GM19328 (cell line): Measurements from ENCODE around the gene NTN1.

Source experiments
- ATAC-seq: cut with Tn5 transposase; IDR thresholded peaks from one replicate; pipeline ENCODE4 v1.9.1; 2021; ENCODE audit warnings: mild to moderate bottlenecking, moderate library complexity; ENCODE audit not compliant: unreplicated experiment

Gene NTN1

DNA sequence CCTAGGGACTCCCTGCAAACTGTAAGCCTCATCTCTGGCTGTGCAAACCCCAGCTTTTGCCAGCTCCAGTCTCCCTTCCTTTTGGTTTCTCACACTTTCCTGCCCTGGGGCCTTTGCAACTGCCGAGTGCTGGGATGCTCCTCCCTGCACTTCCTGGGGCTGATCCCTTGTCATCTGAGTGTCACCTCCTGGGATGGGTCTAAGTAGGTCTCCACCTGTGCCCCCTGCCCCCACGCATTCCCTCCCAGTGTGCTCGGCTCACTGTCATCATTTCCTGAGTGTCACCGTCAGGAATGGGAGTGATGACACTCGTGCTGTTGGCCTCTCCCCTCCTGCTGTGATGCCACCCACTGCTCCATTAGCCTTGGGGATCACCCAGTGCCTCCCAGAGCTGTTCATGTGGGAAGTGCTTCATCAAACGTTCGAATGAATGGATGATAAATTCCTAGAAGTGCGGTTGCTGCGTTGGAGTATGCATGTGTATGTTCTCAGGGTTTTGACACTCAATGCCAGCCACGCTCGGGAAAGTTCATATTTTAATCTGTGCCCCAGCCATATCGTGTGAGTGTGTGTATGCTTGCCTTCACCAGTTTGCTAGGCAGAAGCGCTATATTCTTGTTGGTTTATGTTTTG lies 189.9 kb downstream of the NTN1 start:
- no peak for ATAC-seq

DNA sequence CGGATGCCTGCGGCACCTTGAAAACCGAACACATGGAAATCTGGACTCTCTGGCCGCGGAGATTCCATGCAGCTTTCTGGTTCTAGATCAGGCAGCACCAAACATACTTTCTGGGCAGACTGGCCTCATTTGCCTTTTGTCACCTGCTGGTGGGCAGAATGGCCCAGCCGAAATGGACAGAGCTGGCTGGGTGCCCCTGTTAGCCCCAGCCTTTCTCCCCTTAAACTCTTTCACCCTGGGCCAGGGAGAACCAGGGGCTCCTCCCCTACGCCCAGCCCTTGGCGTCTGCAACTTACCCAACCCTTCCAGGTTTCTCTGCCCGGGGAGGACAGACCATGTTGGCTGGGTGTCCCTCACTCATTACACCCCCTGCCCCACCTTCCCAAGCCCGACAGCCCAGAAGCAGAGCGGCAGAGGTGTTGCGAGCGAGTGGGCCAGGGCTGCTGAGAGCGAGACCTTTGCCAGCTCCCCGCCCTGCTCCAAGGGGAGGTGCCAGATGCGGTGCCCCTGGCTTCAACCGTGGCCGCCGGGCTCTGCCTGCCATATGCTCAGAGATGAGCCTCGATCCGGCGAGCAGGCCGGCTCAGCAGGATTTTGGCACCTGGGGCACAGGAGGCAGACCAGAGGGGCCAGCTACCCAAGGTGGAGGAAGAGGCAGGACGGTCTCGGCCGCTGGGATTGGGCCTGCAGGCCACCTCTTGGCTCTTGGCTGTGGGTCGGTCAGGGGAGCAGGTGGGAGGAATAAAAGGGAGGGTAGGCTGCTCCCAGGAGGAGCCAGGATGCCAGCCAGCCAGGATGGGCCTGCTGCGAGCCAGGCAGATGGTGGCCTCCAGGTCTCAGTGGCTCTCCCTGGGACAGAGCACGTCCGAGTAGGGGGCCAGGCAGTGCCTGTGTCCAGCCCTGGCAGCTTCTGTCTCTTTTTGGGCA lies 191.3 kb downstream of the NTN1 start:
- ATAC-seq: no peak

DNA sequence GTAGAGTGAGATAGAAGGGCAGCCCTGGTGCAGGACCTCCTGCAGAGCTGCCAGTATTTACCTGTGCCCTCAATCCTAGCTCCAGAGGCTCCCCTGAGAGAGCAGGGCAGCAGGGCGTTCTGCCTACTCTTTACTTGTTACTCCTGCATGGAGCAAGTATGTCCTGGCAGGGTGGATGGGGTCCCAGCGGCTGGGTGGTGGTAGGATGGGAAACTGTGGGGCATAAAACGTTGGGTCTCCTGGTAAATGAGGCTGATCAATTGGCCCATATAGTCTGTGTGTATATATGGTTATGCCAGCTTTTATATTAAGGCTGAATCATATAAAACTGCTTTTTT lies 192.0 kb downstream of the NTN1 start:
- ATAC-seq: no peak

DNA sequence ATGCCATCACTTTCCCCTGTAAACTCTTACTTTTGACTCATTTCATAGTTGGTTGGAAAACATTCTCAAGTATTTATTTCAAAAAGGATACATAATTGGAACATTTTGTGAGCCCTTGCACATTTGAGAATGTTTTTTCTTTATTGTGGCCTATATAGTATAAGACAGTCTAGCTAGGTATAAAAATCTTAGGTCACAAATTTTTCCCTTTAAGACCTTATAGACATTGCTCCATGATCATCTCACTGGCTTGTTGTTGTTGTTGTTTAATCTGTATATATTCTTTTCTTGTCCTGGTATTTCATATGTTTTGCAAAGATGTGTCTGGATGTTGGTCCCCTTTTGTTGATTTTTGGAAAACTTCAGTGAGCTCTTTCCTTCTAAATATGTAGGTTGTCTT lies 194.2 kb downstream of the NTN1 start:
- no peak for ATAC-seq

DNA sequence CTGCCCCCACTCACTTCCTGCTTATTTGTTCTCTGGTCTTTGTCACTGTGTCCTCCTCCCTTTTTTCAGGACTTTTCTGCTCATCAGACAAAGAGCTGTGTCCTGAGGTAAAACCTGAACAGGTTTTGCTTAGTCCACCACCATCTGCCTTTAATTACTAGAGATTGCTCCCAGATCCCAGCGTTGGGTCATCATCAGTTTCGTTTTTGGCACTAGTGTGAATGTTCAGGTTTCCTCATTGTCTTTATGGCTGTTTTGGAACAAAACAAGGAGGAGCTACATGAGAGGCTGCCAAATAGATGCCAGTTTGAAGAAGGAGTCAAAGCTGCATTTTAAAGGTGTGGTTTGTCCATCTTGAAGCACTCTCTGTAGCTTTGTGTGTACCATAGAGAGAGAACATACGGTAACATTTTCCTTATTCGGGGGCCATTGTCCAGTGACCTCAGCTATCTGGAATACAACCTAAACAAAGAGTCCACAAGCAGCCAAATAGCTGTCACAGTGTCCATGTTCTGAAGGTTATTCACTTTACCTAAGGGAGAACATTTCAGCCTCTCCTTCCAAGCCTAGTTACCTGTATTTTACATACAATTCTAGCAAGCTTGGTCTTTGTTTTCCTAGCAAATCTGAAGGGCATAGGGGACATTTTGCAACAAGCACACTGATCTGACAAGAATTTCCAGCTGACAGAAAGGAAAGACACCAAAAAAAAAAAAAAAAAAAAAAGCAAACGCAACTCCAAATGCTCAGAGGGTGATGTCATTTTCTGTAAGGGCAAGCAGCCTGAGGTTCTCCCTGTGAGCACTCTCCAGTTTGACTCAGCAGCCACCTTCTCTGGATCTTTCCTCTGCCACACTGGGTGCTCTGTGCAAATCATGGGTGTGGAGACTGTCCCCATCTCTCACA lies 196.1 kb downstream of the NTN1 start:
- no peak for ATAC-seq

DNA sequence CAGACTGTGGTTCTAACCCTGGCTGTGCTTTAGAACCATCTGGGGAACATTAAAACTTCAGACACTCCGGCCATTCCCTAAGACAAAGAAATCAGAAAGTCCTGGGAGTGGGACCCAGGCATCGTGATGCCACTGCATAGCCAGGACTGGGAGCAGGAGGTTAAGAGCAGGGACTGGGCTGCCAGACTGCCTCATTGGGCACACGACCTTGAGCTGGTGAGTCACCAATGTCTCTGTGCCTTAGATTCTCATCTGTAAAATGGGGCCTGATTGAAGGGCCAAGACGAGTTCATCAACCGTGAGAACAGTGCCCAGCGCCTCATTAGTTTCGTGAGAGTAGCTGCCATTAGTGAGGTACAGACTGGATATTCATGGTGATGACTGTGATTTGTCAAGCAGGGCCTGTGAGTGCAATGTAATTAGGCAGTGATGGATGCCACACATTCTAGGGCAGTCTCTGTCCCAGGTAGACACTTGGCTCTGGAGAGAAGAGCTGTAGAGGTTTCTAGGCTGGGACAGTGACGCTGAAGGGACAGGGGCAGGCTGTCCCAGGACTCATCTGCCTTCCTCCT lies 196.8 kb downstream of the NTN1 start:
- ATAC-seq: no peak

DNA sequence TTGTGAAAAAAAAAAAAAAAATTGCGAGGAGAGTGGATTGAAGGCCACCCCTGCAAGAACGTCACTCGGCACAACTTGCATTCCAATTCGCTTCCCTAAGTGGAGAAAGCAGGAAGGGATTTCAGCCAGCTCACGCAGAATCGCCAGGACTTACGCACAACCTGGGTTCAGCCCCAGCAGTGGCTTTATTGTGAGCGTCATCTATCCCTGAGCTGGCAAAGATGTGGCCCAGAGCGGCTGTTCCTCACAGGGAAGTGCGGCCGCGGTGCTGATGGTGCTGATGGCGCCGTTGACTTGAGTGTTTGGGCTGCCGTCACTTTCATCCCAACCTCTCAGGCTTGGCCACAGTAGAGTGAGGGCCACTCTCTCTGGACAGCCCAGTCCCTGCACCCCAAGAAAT lies 197.6 kb downstream of the NTN1 start:
- no peak for ATAC-seq

DNA sequence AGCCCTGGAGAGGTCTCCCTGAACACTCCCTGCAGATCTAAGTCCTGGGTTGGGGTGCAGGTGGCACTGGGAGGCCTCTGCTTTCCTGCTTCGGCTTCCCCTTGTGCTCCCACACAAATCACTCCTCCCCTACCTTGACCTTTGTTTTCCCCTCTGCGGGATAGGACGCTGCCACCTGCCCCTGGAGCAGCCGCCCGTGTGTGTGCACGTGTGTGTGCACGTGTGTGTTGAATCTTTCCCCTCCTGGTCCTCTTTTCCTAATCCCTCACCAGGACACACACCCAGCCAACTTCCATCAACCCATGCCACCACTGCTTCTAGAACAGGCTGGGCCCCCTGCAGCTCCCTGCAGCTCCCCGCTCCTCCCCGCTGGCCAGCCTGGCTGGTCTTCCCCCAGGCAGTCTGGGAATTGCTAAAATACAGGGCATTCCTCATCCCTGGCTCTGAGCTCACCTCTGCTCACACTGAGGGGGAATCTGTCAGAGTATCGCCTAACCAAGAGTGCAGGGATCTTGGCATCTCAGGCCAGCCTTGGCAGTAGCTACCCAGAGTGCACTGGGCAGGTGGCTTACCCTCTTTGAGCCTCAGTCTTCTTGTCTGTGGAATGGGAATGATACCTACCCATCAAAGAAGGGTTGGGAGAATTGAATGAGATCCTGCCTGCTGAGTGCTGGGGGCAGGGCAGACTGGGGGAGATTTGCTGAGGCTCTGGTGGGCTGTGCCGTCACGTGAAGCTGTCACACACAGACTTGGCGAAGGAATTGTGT lies 198.5 kb downstream of the NTN1 start:
- ATAC-seq: no peak

DNA sequence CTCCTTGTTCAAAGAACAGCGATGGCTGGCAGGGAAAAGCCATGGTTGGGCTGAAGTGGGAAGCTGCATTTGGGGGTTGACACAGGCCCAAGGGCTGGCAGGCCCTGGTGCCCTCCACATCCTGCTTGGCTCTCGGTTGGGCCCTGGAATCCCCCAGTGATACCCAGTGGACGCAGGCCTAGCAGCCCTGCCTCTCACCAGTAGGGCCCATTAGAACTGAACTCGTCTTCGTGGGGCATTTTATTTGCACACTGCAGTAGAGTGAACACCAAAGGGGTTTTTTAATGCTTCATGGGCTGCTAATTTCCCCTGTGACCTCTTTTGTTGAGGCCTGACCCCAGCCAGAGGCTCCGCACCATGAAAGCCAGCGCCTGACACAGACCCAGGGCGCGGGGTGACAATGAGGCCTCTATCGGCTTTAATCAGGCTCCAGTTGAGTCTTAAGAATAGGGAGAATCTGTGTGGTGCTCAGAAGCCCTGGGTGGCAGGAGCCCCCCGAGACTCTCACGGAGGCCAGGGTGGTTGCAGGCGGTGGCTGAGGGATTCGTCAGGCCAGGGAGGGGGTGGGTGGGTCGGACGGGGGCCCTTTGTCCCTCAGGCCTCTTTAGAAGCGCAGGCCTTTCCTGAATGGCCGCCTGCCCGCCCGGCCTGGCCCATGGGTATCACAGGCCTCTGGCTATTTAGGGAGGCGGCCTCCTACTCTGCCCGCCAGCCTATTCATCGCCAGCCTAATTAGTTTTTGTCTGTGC lies 199.3 kb downstream of the NTN1 start:
- ATAC-seq: no peak

DNA sequence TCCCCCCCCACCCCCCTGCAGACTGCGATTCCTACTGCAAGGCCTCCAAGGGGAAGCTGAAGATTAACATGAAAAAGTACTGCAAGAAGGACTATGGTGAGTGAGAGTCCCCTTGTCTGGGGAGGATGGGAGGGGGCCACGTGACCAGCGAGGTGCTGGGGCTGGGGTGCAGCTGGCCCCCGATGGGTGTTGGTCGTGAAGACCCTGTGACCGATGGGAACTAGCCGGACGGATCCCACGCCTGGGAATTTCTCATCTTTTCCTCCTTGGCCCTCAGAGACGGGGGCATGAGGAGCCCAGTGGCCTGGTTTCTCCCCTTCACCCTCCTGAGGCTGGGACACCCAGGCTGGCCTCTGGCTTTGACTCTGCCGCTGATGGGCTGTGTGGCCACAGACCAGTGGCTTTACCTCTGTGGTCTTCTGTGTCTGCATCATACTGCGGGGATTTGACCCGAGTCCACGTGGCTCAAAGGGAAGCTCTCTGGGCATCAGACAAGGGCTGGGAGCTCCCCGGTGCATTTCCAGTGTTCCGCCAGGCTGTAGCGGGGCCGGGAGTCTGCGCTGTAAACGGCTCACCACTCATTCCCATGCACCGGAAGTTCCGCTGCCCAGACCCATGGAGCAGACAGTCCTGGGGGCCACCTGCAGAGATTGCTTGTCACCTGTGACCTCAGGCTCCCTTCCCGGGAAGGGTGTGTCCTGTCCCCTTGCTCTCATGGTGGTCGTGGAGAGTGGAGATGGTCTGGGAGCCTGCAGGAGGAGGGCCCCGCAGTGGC lies 200.0 kb downstream of the NTN1 start:
- no peak for ATAC-seq

DNA sequence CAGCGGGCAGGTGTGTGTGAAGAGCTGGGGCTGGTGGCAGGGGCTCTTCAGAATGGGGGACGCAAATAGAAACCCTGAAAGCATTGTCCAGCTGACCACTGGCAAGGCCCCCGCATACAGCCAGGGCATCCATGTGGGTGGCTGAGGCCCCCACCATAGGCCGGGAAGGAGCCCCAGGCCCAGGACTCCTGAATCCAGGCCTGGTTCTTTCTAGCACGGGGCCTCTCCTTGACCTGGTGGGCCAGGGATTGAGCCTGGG lies 200.5 kb downstream of the NTN1 start:
- no peak for ATAC-seq

DNA sequence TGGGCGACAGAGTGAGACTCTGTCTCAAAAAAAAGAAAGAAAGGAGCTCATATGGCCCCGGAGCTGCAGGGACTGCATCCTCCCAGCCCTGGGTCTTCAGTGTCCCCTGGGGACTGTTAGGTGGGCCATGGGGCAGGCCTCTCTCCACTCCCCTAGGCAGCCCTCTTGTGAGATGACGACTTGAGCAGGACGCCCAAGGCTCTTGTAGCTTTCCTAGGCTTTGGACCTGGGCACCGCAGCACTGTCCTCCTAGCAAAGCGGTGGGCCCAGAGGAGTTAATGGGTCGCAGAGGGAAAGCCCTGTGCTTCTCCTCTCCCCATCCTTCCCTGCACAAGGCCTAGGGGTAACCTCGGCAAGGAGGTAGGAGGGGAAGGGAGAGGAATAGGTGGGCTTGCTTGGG lies 202.2 kb downstream of the NTN1 start:
- ATAC-seq: no peak

DNA sequence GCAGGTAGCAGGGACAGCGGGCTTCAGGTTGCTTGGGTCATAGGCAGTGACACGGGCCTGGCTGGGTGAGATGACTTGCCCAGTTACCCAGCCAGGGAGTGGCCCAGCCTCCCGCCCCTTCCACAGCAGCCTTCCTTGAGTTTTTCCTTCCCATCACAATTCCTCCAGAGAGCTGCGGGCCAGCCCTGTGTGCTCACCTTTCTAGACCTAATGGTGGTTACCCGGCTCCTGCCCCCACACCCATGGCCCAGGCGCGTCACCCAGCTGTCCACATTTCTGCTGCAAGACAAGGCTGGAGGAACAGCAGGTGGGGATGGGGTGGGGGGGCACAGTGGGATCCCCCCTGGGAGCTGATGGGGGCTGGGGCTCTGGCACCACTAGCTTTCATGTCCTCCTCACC lies 203.2 kb downstream of the NTN1 start:
- no peak for ATAC-seq

DNA sequence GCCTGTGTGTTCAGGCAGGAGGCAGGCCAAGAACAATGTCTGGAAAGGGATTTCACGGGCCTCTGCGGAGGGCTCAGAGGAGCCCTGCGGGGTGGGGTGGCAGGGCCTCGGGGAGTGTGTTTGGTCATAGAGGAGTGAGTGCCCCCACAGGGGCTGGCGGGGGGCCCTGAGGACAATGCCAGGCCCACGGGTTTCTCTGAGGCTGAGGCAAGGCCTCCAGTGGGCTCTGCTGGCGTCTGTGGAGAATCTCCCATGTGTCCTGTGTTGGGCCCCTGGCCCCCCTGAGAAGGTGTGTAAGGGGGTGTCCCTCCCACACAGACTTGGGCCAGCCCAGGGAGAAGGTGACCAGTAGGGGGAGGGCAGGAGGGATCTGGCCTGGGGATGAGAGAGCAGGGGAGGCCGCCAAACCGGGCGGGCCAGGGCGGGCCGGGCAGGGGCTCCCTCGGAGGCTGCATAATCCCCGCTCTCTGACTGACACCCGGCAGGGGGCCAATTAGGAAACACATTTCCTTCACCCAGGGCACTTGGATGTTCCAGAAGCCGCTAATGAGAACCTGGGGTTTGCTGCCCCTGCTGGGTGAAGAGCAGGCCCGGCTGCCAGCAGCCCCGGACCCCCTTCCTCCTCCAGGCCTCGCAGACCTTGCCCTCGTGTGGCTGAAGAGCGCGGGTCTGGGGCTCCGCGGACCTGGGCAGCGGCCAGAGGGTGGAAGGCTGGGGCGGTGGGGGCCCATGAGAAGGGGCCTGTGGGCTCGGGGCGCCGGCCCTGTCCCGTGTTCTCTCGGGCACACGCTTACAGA lies 204.2 kb downstream of the NTN1 start:
- ATAC-seq: no peak

DNA sequence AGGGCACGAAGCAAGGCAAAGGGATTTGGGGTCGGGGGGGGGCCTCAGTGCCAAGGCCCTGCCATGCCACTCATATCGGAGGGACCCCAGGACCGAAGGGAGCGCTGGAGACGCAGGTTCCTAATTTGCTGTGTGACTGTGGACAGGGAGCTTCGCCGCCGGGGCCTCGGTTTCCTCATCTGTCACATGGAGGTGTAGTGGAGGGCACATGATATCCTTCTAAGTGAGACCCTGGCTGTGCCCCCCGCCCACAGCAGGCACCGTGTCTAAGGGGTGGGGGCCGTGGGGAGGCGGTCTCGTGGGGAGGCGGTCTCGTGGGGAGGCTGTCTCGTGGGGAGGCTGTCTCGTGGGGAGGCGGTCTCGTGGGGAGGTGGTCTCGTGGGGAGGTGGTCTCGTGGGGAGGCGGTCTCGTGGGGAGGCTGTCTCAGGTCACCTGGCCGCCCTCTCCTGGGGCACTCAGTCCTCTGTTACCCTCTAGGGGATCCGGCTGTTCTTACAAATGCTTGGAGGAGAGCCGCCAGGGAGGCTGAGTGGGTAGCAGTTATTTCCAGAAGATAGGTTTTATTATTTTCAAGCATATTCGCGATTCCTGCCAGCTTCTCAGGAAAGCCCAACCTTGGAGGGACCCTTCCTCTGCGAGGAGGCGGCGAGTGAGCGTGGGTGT lies 205.0 kb downstream of the NTN1 start:
- ATAC-seq: no peak

DNA sequence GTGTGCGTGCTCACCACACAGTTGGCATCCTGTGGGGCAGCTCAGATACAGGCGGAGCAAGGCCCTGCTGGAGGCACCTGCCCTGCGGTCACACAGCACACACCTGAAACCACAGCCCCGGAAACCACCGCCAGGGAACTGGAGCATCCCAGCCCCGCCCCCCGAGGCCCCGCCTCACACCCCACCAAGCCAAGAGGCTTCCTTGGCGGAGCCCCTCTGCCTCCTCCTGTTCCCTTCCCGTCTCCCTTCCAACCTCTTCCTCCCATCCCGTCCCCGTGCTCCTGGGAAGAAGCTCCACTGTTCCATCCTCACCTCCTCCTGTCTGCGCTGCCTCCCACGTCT lies 205.5 kb downstream of the NTN1 start:
- no peak for ATAC-seq

DNA sequence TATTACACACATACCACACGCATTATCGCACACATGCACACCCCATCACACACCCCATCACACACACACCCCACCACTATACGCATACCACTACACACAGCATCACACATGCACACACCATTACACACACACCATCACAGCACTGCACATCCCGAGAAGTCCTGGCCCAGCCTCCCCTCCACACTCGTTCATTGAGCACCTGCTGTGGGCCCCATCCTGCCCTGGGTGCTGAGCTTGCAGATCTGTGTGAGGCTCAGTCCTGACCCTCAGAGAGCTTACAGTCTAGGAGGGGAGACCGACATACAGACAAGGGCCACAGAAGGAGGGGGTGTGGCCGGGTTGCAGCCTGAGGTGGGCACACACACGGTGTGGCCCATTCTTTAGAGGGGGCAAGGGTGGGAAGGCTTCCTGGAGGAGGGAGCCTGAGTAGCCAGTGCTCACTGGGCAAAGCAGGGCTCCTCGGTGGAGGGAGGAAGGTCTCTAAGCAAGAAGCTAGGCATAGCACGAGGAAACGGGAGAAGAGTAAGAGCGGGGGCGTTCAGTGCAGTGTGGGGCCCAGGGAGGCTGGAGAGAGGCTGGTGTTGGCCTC lies 206.6 kb downstream of the NTN1 start:
- no peak for ATAC-seq
